ENCODE data around the gene UTP18.
A peak's percentile ranks its signal among the peaks of the same experiment; 100 is the strongest.
"Not testable (repeated sequence)": the region's sequence is repeated elsewhere in the genome, so short reads cannot be mapped to it uniquely, and the experiment has no call there.

The UTP18 gene

DNA sequence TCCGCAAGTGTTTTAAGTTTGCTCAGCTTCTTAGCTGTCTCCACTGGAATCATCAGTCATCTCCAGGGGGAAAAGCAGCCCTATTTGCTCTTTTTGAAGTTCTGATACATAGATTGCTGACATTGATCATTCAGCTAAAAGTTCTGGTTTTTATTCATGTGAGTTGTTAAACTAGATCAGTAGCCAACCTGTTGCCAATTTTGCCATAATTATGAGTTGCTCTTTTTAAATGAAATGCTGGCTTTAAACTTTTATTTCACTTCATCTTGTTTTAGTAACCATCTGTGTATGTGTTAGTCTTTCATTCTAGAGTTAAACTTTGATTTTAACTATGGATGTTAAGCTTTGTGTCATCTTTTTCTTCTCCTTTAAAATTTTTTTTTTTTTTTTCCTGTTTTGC, 12.5 kb downstream of the UTP18 start:
- no peak for DNase-seq
- Mint-ChIP-seq H3K36me3 (ENCODE audit: low read depth) (peaks cover 99% of the 10 kb centered on the region), H3K4me3 (no peak overlapping the region), H3K27ac (no peak overlapping the region), H3K4me1 (ENCODE audit: low read depth) (peaks cover 34% of the 10 kb centered on the region), H3K27me3 (no peaks in the 10 kb centered on the region), H3K9me3 (no peaks in the 10 kb centered on the region)

DNA sequence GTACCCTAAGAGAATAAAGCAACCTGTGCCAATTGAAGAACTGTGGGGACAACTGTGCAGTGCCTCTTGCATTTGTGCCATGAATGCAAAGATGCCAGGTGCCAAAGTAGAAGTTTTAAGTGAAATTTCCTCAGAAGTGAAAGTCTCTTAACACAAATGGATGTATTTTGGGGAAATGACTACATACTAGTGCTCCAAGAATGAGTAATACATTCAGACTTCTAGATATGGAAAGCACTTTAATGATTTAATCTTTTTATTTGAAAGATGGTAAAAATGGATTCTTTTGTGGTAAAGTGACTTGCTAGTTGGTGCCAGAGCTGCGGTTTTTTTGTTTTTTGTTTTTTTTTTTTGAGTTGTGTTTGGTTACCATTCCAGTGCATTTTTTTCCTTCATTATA, 15.0 kb downstream of the UTP18 start:
- Mint-ChIP-seq H3K4me3 (no peak overlapping the region), H3K27me3 (no peaks in the 10 kb centered on the region), H3K4me1 (ENCODE audit: low read depth) (peaks cover 36% of the 10 kb centered on the region), H3K36me3 (ENCODE audit: low read depth) (peaks cover 97% of the 10 kb centered on the region), H3K9me3 (no peaks in the 10 kb centered on the region), H3K27ac (peak overlapping the region; percentile 75)
- DNase-seq = no peak

DNA sequence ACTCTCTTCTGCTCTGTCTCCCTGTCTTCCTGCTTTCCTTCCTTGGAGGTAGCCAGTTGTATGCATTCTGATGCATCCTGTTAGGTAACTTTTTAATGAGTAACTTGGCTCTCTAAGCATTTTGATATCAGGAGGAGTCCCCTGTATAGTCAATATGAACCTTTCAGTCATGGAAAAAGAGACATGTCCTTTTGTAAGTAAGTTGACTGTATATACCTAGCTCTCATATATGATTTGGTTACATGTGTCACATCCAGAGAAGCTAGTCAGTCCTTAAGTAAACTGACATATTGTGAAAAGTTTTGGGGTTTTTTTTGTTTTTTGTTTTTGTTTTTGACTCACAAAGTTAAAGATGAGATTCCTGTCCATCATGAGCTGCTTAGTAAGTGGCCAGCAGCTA, 18.8 kb downstream of the UTP18 start:
- peak overlapping the region; percentile 42 for H3K27ac Mint-ChIP-seq
- no peak overlapping the region for H3K4me3 Mint-ChIP-seq
- DNase-seq = no peak
- no peaks in the 10 kb centered on the region for H3K27me3 Mint-ChIP-seq
- peaks cover 97% of the 10 kb centered on the region for H3K36me3 Mint-ChIP-seq (ENCODE audit: low read depth)
- H3K4me1 Mint-ChIP-seq (ENCODE audit: low read depth) = peaks cover 18% of the 10 kb centered on the region
- H3K9me3 Mint-ChIP-seq = no peaks in the 10 kb centered on the region

DNA sequence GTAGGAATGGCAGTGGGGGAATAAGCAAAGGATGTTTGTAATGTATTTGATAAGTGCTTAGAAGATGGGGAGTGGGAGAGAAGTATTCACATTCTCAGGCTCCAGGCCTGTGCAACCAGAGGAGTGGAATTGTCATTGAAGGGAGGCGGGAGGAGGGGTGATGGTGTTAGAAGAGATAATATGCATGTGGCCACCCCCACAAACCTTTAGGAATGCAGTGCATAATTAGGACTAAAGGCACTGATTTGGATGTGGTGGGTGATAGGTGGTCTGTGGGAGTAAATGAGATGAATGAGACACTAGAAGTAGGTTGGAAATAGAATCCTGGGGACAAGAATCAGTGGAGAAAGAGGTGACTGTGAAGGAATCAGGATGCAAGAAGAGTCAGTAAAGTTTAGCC, 27.1 kb downstream of the UTP18 start:
- no peak for DNase-seq
- H3K4me3 Mint-ChIP-seq = no peak overlapping the region
- peak overlapping the region; percentile 18 for H3K27ac Mint-ChIP-seq
- no peaks in the 10 kb centered on the region for H3K9me3 Mint-ChIP-seq
- H3K27me3 Mint-ChIP-seq = no peaks in the 10 kb centered on the region
- peaks cover 6% of the 10 kb centered on the region for H3K4me1 Mint-ChIP-seq (ENCODE audit: low read depth)
- H3K36me3 Mint-ChIP-seq (ENCODE audit: low read depth) = peaks cover 97% of the 10 kb centered on the region

DNA sequence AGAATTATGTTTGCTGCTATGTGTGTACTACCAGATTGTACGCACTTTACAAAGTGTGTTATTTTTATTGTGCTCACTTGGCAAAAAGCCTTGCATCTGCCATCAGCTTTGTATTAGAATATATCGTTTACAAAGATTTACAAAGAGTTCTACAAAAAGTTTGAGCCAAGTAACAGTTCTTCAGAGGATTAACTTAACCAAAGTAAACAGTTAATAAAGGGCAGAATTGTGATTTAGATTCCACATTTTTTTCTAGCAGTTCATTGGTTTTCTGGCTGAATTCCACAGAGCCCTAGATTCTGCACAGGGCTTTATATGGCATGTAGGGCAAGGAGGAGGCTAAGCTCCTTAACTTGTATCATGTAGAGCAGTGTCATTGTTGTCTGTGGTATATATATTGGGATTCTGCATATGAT, 29.4 kb downstream of the UTP18 start:
- Mint-ChIP-seq H3K4me1 (ENCODE audit: low read depth) (peaks cover 6% of the 10 kb centered on the region), H3K4me3 (no peak overlapping the region), H3K27ac (peak overlapping the region; percentile 47), H3K36me3 (ENCODE audit: low read depth) (peaks cover 95% of the 10 kb centered on the region), H3K9me3 (no peaks in the 10 kb centered on the region), H3K27me3 (no peaks in the 10 kb centered on the region)
- no peak for DNase-seq

DNA sequence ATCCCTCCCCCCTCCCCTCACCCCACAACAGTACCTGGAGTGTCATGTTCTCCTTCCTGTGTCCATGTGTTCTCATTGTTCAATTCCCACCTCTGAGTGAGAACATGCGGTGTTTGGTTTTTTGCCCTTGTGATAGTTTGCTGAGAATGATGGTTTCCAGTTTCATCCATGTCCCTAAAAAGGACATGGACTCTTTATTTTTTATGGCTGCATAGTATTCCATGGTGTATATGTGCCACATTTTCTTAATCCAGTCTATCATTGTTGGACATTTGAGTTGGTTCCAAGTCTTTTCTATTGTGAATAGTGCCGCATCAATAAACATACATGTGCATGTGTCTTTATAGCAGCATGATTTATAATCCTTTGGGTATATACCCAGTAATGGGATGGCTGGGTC, 34.0 kb downstream of the UTP18 start:
- peaks cover 95% of the 10 kb centered on the region for H3K36me3 Mint-ChIP-seq (ENCODE audit: low read depth)
- H3K4me1 Mint-ChIP-seq (ENCODE audit: low read depth) = not testable (repeated sequence)

DNA sequence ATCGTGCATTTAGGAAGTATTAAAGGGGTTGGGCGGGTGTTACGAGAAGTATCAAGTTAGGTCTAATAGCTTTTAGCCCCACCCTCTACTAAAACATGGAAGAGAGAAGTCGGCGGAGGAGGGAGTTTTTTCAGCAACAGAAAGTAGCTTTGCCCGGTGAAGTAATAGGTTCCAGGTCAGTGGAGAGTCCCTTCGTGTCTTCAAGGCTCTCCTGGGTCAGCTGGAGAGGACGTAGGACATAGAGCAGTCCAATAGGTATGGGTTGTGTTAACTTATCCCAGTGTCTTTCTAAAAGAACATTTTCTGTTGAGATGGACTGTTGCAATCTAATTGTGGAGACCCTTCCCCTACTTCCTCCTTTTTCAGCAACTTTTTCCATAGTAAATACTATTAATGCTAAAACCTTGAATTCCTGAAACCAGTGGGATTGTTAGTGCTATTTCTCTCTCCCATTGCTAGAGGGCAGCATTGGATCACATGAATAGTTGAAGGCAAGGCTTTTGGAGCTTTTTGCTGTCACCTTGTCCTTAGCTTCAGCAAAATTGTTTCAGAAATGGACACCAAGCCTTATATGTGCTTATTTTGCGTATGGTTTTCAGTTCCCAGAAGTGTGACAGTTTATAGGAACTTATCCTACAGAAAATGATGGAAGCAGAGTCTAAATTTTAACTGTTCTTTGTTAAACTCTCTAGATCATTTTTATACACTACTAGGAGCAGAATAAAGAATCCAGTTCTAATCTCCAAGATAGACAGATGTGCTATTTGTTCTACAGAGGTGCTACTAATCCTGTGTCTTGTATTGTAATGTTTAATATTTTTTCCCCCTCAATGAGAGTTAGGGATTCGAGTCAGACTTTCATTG, 38.4 kb downstream of the UTP18 start:
- H3K4me1 Mint-ChIP-seq (ENCODE audit: low read depth) = peaks cover 7% of the 10 kb centered on the region
- H3K27ac Mint-ChIP-seq = peak overlapping the region; percentile 22
- DNase-seq = no peak
- H3K4me3 Mint-ChIP-seq = no peak overlapping the region
- H3K9me3 Mint-ChIP-seq = no peaks in the 10 kb centered on the region
- H3K27me3 Mint-ChIP-seq = no peaks in the 10 kb centered on the region
- H3K36me3 Mint-ChIP-seq (ENCODE audit: low read depth) = peaks cover 64% of the 10 kb centered on the region

More for the DNA sequence above, 34.0 kb downstream of the UTP18 start:
- H3K27me3 Mint-ChIP-seq, H3K4me3 Mint-ChIP-seq, H3K27ac Mint-ChIP-seq, H3K9me3 Mint-ChIP-seq, DNase-seq: not testable (repeated sequence)

DNA sequence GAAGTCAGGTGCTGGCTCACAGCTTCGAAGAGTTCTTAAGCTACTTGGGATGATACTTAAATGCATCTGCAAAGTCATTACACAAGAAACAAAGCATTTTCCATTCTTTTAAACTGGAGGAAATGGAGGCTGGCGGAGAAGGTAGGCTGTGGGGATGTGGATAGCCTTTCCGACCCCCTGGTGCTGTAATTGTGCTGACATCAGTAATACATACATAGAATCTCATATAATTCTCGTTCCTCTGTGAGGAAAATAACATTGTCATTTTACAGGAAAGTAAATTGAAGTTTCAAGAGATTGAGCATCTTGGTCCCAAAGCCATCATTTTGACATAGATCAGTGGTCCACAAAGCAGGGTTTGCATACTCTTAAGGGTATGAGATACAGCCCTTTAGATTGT, 39.5 kb downstream of the UTP18 start:
- H3K9me3 Mint-ChIP-seq = peaks cover under 1% of the 10 kb centered on the region
- H3K4me3 Mint-ChIP-seq = no peak overlapping the region
- H3K27me3 Mint-ChIP-seq = peaks cover under 1% of the 10 kb centered on the region
- H3K36me3 Mint-ChIP-seq (ENCODE audit: low read depth) = peaks cover 55% of the 10 kb centered on the region
- H3K27ac Mint-ChIP-seq = peak overlapping the region; percentile 14
- peaks cover 6% of the 10 kb centered on the region for H3K4me1 Mint-ChIP-seq (ENCODE audit: low read depth)
- DNase-seq = no peak

DNA sequence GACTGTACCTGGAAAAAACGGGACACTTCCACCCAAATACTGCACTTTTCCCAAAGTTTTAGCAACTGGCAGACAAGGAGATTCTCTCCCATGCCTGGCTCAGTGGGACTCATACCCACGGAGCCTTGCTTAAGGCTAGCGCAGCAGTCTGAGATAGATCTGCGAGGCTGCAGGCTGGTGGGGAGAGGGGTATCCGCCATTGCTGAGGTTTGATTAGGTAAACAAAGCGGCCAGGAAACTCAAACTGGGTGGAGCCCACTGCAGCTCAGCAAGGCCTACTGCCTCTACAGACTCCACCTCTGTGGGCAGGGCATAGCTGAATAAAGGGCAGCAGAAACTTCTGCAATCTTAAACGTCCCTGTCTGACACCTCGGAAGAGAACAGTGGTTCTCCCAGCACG, 44.8 kb downstream of the UTP18 start:
- H3K27ac Mint-ChIP-seq = no peak overlapping the region
- H3K9me3 Mint-ChIP-seq = peaks cover 21% of the 10 kb centered on the region
- no peak for DNase-seq
- H3K4me1 Mint-ChIP-seq (ENCODE audit: low read depth) = no peaks in the 10 kb centered on the region
- H3K27me3 Mint-ChIP-seq = peaks cover 8% of the 10 kb centered on the region
- H3K36me3 Mint-ChIP-seq (ENCODE audit: low read depth) = peaks cover 5% of the 10 kb centered on the region
- no peak overlapping the region for H3K4me3 Mint-ChIP-seq

DNA sequence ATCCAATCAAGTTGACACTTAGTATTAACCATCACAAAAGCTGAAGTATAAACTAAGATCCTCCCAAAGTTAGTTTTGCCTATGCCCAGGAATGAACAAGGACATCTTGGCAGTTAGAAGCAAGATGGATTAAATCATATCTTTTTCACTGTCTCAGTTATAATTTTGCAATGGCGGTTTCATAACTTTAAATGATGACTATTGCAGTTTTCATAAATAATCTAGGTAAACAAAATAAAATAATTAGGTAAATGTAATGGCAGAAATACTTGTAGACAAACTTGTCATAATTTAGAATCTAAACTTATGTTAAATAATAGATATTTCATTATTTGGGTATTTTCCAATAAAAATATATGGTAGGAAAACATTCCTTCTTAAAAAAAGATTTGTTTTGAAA, 51.7 kb downstream of the UTP18 start:
- not testable (repeated sequence) for H3K4me1 Mint-ChIP-seq (ENCODE audit: low read depth); DNase-seq; H3K27me3 Mint-ChIP-seq; H3K4me3 Mint-ChIP-seq; H3K36me3 Mint-ChIP-seq (ENCODE audit: low read depth); H3K27ac Mint-ChIP-seq
- peaks cover 24% of the 10 kb centered on the region for H3K9me3 Mint-ChIP-seq

DNA sequence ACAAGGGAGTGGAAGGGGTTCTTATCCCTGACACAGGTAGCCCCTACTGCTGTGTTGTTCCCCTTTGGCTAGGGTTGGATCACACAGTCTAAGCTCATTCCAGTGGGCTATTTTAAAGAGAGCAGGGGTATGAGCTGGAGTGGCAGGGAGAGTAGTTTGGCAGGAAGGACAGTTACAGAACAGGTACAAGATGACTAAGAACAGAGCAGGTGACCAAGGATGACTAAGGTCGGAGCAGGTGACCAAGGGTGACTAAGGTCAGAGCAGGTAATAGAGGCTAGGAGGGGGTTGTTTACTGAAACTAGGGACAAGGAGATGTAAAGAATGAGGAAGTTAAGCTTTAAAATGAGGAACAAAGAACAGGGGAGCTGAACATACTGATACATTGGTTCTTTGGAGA, 58.8 kb downstream of the UTP18 start:
- H3K27me3 Mint-ChIP-seq = no peaks in the 10 kb centered on the region
- H3K36me3 Mint-ChIP-seq (ENCODE audit: low read depth) = no peaks in the 10 kb centered on the region
- H3K9me3 Mint-ChIP-seq = peaks cover 15% of the 10 kb centered on the region
- no peaks in the 10 kb centered on the region for H3K4me1 Mint-ChIP-seq (ENCODE audit: low read depth)
- no peak overlapping the region for H3K27ac Mint-ChIP-seq
- no peak overlapping the region for H3K4me3 Mint-ChIP-seq
- DNase-seq = no peak

DNA sequence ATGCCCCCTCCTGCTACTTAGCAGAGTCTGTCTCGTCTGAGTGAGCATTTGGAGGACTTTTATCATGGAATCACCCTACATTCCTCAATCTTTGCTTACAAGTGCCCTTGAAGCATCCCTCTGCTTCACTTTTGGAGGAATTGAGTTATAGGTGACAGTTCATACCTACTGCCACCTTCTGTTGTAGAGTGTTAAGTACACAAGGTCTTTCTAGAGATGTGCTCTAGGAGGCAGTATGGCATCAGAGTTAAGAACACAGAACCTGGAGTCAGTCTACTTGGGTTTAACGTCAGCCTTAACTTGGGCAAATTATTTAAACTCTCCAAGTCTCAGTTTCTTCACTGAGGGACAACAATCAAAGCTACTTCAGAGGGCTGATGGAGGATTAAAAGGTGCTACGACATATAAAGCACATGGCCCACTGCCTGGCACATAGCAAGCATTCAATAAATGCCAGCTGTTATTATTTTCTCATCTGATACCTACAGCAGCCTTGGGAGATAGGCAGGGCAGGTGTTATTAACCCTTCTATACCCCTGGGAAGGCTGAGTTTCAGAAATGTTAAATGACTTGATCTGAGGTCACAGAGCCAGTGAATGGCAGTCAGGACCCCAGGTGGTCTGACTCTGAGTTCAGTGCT, 62.2 kb downstream of the UTP18 start:
- H3K36me3 Mint-ChIP-seq (ENCODE audit: low read depth) = no peaks in the 10 kb centered on the region

DNA sequence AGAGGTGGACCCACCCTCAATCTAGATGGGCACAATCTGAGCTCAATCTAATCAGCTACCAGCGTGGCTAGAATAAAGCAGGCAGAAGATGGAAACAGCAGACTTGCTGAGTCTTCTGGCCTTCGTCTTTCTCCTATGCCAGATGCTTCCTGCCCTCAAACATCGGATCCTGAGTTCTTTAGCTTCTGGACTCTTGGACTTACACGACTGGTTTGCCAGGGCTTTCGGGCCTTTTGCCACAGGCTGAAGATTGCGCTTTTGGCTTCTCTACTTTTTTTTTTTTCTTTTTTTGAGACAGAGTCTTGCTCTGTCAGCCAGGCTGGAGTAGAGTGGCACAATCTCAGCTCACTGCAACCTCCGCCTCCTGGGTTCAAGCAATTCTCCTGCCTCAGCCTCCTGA, 65.1 kb downstream of the UTP18 start:
- no peaks in the 10 kb centered on the region for H3K36me3 Mint-ChIP-seq (ENCODE audit: low read depth)
- H3K4me1 Mint-ChIP-seq (ENCODE audit: low read depth) = no peaks in the 10 kb centered on the region
- peaks cover 9% of the 10 kb centered on the region for H3K27me3 Mint-ChIP-seq
- DNase-seq = no peak
- H3K9me3 Mint-ChIP-seq = no peaks in the 10 kb centered on the region
- no peak overlapping the region for H3K4me3 Mint-ChIP-seq
- no peak overlapping the region for H3K27ac Mint-ChIP-seq

More for the DNA sequence above, 62.2 kb downstream of the UTP18 start:
- H3K27me3 Mint-ChIP-seq = peaks cover 3% of the 10 kb centered on the region
- DNase-seq = no peak
- H3K4me3 Mint-ChIP-seq = no peak overlapping the region
- H3K9me3 Mint-ChIP-seq = peaks cover 7% of the 10 kb centered on the region
- H3K4me1 Mint-ChIP-seq (ENCODE audit: low read depth) = no peaks in the 10 kb centered on the region
- H3K27ac Mint-ChIP-seq = no peak overlapping the region

DNA sequence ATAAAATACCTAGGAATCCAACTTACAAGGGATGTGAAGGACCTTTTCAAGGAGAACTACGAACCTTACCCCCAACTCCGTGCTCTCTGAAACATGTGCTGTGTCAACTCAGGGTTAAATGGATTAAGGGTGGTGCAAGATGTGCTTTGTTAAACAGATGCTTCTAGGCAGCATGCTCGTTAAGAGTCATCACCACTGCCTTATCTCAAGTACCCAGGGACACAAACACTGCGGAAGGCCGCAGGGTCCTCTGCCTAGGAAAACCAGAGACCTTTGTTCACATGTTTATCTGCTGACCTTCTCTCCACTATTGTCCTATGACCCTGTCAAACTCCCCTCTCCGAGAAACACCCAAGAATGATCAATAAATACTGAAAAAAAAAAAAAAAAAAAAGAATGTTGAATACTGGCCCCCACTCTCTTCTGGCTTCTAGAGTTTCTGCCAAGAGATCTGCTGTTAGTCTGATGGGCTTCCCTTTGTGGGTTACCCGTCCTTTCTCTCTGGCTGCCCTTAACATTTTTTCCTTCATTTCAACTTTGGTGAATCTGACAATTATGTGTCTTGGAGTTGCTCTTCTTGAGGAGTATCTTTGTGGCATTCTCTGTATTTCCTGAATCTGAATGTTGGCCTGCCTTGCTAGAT, 70.6 kb downstream of the UTP18 start:
- not testable (repeated sequence) for H3K27ac Mint-ChIP-seq; H3K9me3 Mint-ChIP-seq; H3K4me3 Mint-ChIP-seq; H3K36me3 Mint-ChIP-seq (ENCODE audit: low read depth); H3K4me1 Mint-ChIP-seq (ENCODE audit: low read depth); H3K27me3 Mint-ChIP-seq; DNase-seq
